Neuronal stem cell (in vitro differentiated cells): ENCODE measurements around the gene ADCY10.

Source experiments
- DNase-seq: peaks from one replicate; pipeline ENCODE4 v3.0.0-alpha.2; 2013; ENCODE audit warnings: low spot score
- H2AFZ ChIP-seq: one replicate; pipeline ENCODE4 v1.6.1; 2013; ENCODE audit warnings: mild to moderate bottlenecking, low read length, inconsistent platforms
- H2AK5ac ChIP-seq: 2 replicates; pipeline ENCODE4 v1.6.1; 2013; ENCODE audit warnings: low read depth, mild to moderate bottlenecking, inconsistent platforms, low read length, moderate library complexity, mixed read lengths
- H2BK120ac ChIP-seq: 2 replicates; pipeline ENCODE4 v1.6.1; 2013; ENCODE audit warnings: low read depth, mild to moderate bottlenecking, inconsistent platforms, low read length, moderate library complexity, mixed read lengths
- H2BK12ac ChIP-seq: one replicate; pipeline ENCODE4 v1.6.1; 2013; ENCODE audit warnings: low read length, inconsistent platforms
- H2BK15ac ChIP-seq: 2 replicates; pipeline ENCODE4 v1.6.1; 2013; ENCODE audit warnings: mild to moderate bottlenecking, low read length, inconsistent platforms, mixed read lengths
- H2BK5ac ChIP-seq: one replicate; pipeline ENCODE4 v1.6.1; 2013; ENCODE audit warnings: inconsistent platforms, mild to moderate bottlenecking, low read length, moderate library complexity
- H3K14ac ChIP-seq: one replicate; pipeline ENCODE4 v1.6.1; 2013; ENCODE audit warnings: low read length, inconsistent platforms
- H3K18ac ChIP-seq: 2 replicates; pipeline ENCODE4 v1.6.1; 2013; ENCODE audit warnings: low read length, inconsistent platforms
- H3K23ac ChIP-seq: 2 replicates; pipeline ENCODE4 v1.6.1; 2013; ENCODE audit warnings: low read depth, mild to moderate bottlenecking, mixed read lengths, low read length, inconsistent platforms; ENCODE audit not compliant: poor library complexity
- H3K27ac ChIP-seq: replicated peaks from 3 replicates; pipeline ENCODE4 v1.5.1; 2013; ENCODE audit warnings: low read length, inconsistent platforms
- H3K27me3 ChIP-seq, 3 experiments: 2 replicates each; pipeline ENCODE4 v1.6.1; 2013; ENCODE audit warnings: low read length in 3 of 3, mild to moderate bottlenecking in 2 of 3, inconsistent platforms in 1 of 3, low read depth in 1 of 3, mixed read lengths in 1 of 3, moderate library complexity in 1 of 3; ENCODE audit not compliant: control insufficient read depth in 3 of 3, insufficient read depth in 3 of 3
- H3K36me3 ChIP-seq, 2 donors: replicated peaks in 1 of 2; 2 replicates each; pipeline ENCODE4 v1.6.1; 2013; ENCODE audit warnings: low read length in 2 of 2; ENCODE audit not compliant: control insufficient read depth in 2 of 2, insufficient read depth in 2 of 2
- H3K4ac ChIP-seq: 2 replicates; pipeline ENCODE4 v1.6.1; 2013; ENCODE audit warnings: inconsistent platforms, mild to moderate bottlenecking, low read length, moderate library complexity
- H3K4me1 ChIP-seq, 2 donors: 1 replicate in 1 of 2; 2 replicates in 1 of 2; pipeline ENCODE4 v1.6.1; 2013; ENCODE audit warnings: low read length in 2 of 2, low read depth in 1 of 2; ENCODE audit not compliant: control insufficient read depth in 2 of 2, insufficient read depth in 1 of 2
- H3K4me2 ChIP-seq: one replicate; pipeline ENCODE4 v1.6.1; 2013; ENCODE audit warnings: mild to moderate bottlenecking, low read length, inconsistent platforms; ENCODE audit not compliant: insufficient read depth, poor library complexity, severe bottlenecking
- H3K4me3 ChIP-seq, 2 donors: 2 replicates each; pipeline ENCODE4 v1.5.1; 2013; ENCODE audit warnings: low read length in 2 of 2, mild to moderate bottlenecking in 2 of 2, inconsistent platforms in 1 of 2, moderate library complexity in 1 of 2
- H3K79me1 ChIP-seq: one replicate; pipeline ENCODE4 v1.6.1; 2013; ENCODE audit warnings: low read depth, mild to moderate bottlenecking, inconsistent platforms, low read length, moderate library complexity
- H3K9ac ChIP-seq: one replicate; pipeline ENCODE4 v1.6.1; 2013; ENCODE audit warnings: mild to moderate bottlenecking, low read depth, low read length, inconsistent platforms; ENCODE audit not compliant: poor library complexity
- H3K9me3 ChIP-seq, 2 donors: replicated peaks in 1 of 2; 2 replicates each; pipeline versions ENCODE3 to v1.6.1; 2013; ENCODE audit warnings: low read length in 2 of 2, mild to moderate bottlenecking in 2 of 2, inconsistent platforms in 1 of 2, low read depth in 1 of 2, mixed read lengths in 1 of 2, moderate library complexity in 1 of 2; ENCODE audit not compliant: control insufficient read depth in 2 of 2, insufficient read depth in 1 of 2
- H4K8ac ChIP-seq: one replicate; pipeline ENCODE4 v1.6.1; 2013; ENCODE audit warnings: low read depth, mild to moderate bottlenecking, inconsistent platforms, low read length, moderate library complexity
- H4K91ac ChIP-seq: one replicate; pipeline ENCODE4 v1.6.1; 2013; ENCODE audit warnings: low read length, low read depth, mild to moderate bottlenecking, inconsistent platforms; ENCODE audit not compliant: poor library complexity
- WGBS, 2 donors: extraction: QIAGEN DNeasy Blood & Tissue Kit; methylation state at CpG; one replicate each; pipeline ENCODE4 v1.1.7; 2013; ENCODE audit warnings: missing lambda C conversion rate in 2 of 2, mixed read lengths in 1 of 2; ENCODE audit not compliant: insufficient read length in 2 of 2, insufficient replicate concordance in 1 of 2; ENCODE audit errors: extremely low coverage in 2 of 2; 5-methylcytosine and 5-hydroxymethylcytosine counted together

The ADCY10 gene

GRCh38 chr1:167829868-167830267 lies 84.1 kb downstream of the ADCY10 start:
- H2AFZ ChIP-seq: no peak overlapping the region
- no peak overlapping the region for H3K4ac ChIP-seq
- H2BK15ac ChIP-seq: no peak overlapping the region
- H2BK12ac ChIP-seq: no peak overlapping the region
- H4K8ac ChIP-seq: no peak overlapping the region
- H3K27ac ChIP-seq: no peak overlapping the region
- H3K9me3 ChIP-seq: no peaks in the 10 kb centered on the region
- no peak overlapping the region for H3K9ac ChIP-seq
- no peaks in the 10 kb centered on the region for H3K36me3 ChIP-seq
- no peak overlapping the region for H3K4me3 ChIP-seq
- WGBS, 2 donors: no CpG with 5 or more reads among the region's 2 CpGs
- H2BK120ac ChIP-seq: no peak overlapping the region
- no peak overlapping the region for H3K23ac ChIP-seq
- no peaks in the 10 kb centered on the region for H3K4me1 ChIP-seq
- no peaks in the 10 kb centered on the region for H3K79me1 ChIP-seq
- no peak overlapping the region for H2BK5ac ChIP-seq
- no peak overlapping the region for H3K4me2 ChIP-seq
- no peak for DNase-seq
- peaks cover 0 to 6% (median 0%) of the 10 kb centered on the region in 3 experiments for H3K27me3 ChIP-seq
- H4K91ac ChIP-seq: no peak overlapping the region
- H3K14ac ChIP-seq: no peak overlapping the region
- H3K18ac ChIP-seq: no peak overlapping the region
- no peak overlapping the region for H2AK5ac ChIP-seq

GRCh38 chr1:167826127-167826526 lies 87.8 kb downstream of the ADCY10 start:
- DNase-seq: no peak
- Histone ChIP-seq H3K9ac (no peak overlapping the region), H2AK5ac (no peak overlapping the region), H3K4me2 (no peak overlapping the region), H3K27ac (no peak overlapping the region), H2BK12ac (no peak overlapping the region), H3K4ac (no peak overlapping the region), H3K36me3 (no peaks in the 10 kb centered on the region), H2BK5ac (no peak overlapping the region), H3K14ac (no peak overlapping the region), H2BK15ac (no peak overlapping the region), H3K27me3 (no peaks in the 10 kb centered on the region), H3K9me3 (no peaks in the 10 kb centered on the region), H3K4me3 (no peak overlapping the region), H4K91ac (no peak overlapping the region), H3K18ac (no peak overlapping the region), H4K8ac (no peak overlapping the region), H2BK120ac (no peak overlapping the region), H3K79me1 (no peaks in the 10 kb centered on the region), H3K23ac (no peak overlapping the region), H3K4me1 (peaks cover 0 to 2% of the 10 kb centered on the region in 2 donors), H2AFZ (no peak overlapping the region)
- WGBS, 2 donors: no CpG with 5 or more reads among the region's 4 CpGs

GRCh38 chr1:167825419-167826079 lies 88.4 kb downstream of the ADCY10 start:
- Histone ChIP-seq H3K36me3 (no peaks in the 10 kb centered on the region), H2AK5ac (no peak overlapping the region), H3K79me1 (no peaks in the 10 kb centered on the region), H3K14ac (no peak overlapping the region), H2BK5ac (no peak overlapping the region), H2BK15ac (no peak overlapping the region), H4K8ac (no peak overlapping the region), H3K9me3 (no peaks in the 10 kb centered on the region), H3K4me2 (no peak overlapping the region), H3K4me3 (no peak overlapping the region), H2AFZ (no peak overlapping the region), H3K4me1 (peaks cover 0 to 2% of the 10 kb centered on the region in 2 donors), H3K18ac (no peak overlapping the region), H2BK120ac (no peak overlapping the region), H3K4ac (no peak overlapping the region), H3K27ac (no peak overlapping the region), H3K9ac (no peak overlapping the region), H3K23ac (no peak overlapping the region), H4K91ac (no peak overlapping the region), H2BK12ac (no peak overlapping the region), H3K27me3 (no peaks in the 10 kb centered on the region)
- no peak for DNase-seq
- no CpG with 5 or more reads among the region's 4 CpGs for WGBS, 2 donors

- no peak overlapping the region for H2BK12ac ChIP-seq
- no peak overlapping the region for H2AFZ ChIP-seq
- no peak overlapping the region for H2BK5ac ChIP-seq
- H2AK5ac ChIP-seq: no peak overlapping the region
- no CpG with 5 or more reads among the region's 9 CpGs for WGBS, 2 donors
- H3K9me3 ChIP-seq: no peaks in the 10 kb centered on the region
- H2BK120ac ChIP-seq: no peak overlapping the region
- H4K91ac ChIP-seq: no peak overlapping the region
- no peak overlapping the region for H3K27ac ChIP-seq
- H3K23ac ChIP-seq: no peak overlapping the region
- H4K8ac ChIP-seq: no peak overlapping the region
- H3K14ac ChIP-seq: no peak overlapping the region
- H3K79me1 ChIP-seq: no peaks in the 10 kb centered on the region
- no peak overlapping the region for H2BK15ac ChIP-seq
- DNase-seq: no peak
- H3K18ac ChIP-seq: no peak overlapping the region
- no peak overlapping the region for H3K4me2 ChIP-seq
- no peak overlapping the region for H3K9ac ChIP-seq
- peaks cover 0 to 2% of the 10 kb centered on the region in 2 donors for H3K4me1 ChIP-seq
- no peak overlapping the region for H3K4ac ChIP-seq
- no peaks in the 10 kb centered on the region for H3K27me3 ChIP-seq
- H3K36me3 ChIP-seq: no peaks in the 10 kb centered on the region
- H3K4me3 ChIP-seq: no peak overlapping the region
These were observed 89.7 kb downstream of the ADCY10 start for GRCh38 chr1:167824163-167824794.
